Effector memory CD4-positive, alpha-beta T cell (primary cell): ENCODE data around the gene ARFGAP1.

Source experiments
- DNase-seq, 3 donors: peaks; one replicate each; pipeline ENCODE4 v3.0.0-alpha.2; 2020
- H3K27ac ChIP-seq: 2 replicates; pipeline ENCODE4 v1.7.0; 2013; ENCODE audit warnings: mild to moderate bottlenecking, low read length, moderate library complexity; ENCODE audit not compliant: insufficient read depth, poor library complexity, severe bottlenecking
- H3K27me3 ChIP-seq: replicated peaks from 2 replicates; pipeline ENCODE4 v1.7.0; 2013; ENCODE audit warnings: mild to moderate bottlenecking, low read length; ENCODE audit not compliant: insufficient read depth, control insufficient read depth, poor library complexity, severe bottlenecking
- H3K36me3 ChIP-seq: 2 replicates; pipeline ENCODE4 v1.7.0; 2013; ENCODE audit warnings: mild to moderate bottlenecking, low read length, moderate library complexity; ENCODE audit not compliant: control insufficient read depth, insufficient read depth
- H3K4me1 ChIP-seq: 2 replicates; pipeline ENCODE4 v1.7.0; 2013; ENCODE audit warnings: low read length, mild to moderate bottlenecking; ENCODE audit not compliant: control insufficient read depth, insufficient read depth, poor library complexity, severe bottlenecking
- H3K4me3 ChIP-seq: 2 replicates; pipeline ENCODE4 v1.7.0; 2013; ENCODE audit warnings: low read length, low read depth, mild to moderate bottlenecking; ENCODE audit not compliant: insufficient read depth, poor library complexity, severe bottlenecking
- H3K9me3 ChIP-seq: 2 replicates; pipeline ENCODE4 v1.7.0; 2013; ENCODE audit warnings: mild to moderate bottlenecking, low read length, moderate library complexity; ENCODE audit not compliant: control insufficient read depth

ARFGAP1 gene

GRCh38 chr20:63312690-63313348, 40.2 kb downstream of the ARFGAP1 start:
- Histone ChIP-seq H3K4me1 (no peaks in the 10 kb centered on the region), H3K4me3 (no peak overlapping the region), H3K27me3 (no peaks in the 10 kb centered on the region), H3K27ac (no peak overlapping the region), H3K36me3 (no peaks in the 10 kb centered on the region), H3K9me3 (no peaks in the 10 kb centered on the region)
- DNase-seq: no peak

- Histone ChIP-seq H3K4me1 (no peaks in the 10 kb centered on the region), H3K27me3 (no peaks in the 10 kb centered on the region), H3K27ac (no peak overlapping the region), H3K4me3 (no peak overlapping the region), H3K36me3 (no peaks in the 10 kb centered on the region), H3K9me3 (no peaks in the 10 kb centered on the region)
- no peak for DNase-seq
Measured at GRCh38 chr20:63313349-63314014, 40.9 kb downstream of the ARFGAP1 start.

- Histone ChIP-seq H3K9me3 (no peaks in the 10 kb centered on the region), H3K4me3 (no peak overlapping the region), H3K4me1 (no peaks in the 10 kb centered on the region), H3K27me3 (no peaks in the 10 kb centered on the region), H3K36me3 (no peaks in the 10 kb centered on the region), H3K27ac (no peak overlapping the region)
- no peak for DNase-seq
Measured at GRCh38 chr20:63314015-63314471, 41.4 kb downstream of the ARFGAP1 start.

DNA sequence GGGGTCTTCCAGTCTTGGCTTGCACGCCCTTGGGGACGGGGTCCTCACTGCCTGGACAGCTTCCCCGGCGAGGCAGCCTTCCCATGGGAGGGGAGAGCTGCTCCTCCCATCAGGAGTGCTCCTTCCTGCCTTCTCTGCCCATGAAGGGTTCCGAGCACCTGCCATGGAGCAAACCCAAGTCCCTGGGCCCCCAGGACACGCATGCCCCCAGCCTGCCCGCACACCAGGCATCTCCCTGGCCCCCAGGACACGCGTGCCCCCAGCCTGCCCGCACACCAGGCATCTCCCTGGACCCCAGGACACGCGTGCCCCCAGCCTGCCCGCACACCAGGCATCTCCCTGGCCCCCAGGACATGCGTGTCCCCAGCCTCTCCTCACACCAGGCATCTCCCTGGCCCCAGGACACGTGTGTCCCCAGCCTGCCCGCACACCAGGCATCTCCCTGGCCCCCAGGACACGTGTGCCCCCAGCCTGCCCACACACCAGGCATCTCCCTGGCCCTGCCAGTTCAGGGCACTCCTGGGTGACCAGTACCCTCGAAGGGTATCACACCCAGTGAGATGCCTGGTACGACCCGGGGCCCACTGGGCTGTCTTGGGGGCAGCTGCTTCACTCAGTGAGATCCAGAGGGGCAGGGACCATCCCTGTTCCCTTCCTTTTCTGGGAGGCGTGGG, 42.1 kb downstream of the ARFGAP1 start:
- no peak overlapping the region for H3K27ac ChIP-seq
- no peaks in the 10 kb centered on the region for H3K27me3 ChIP-seq
- no peak for DNase-seq
- no peak overlapping the region for H3K4me3 ChIP-seq
- no peaks in the 10 kb centered on the region for H3K4me1 ChIP-seq
- H3K9me3 ChIP-seq: no peaks in the 10 kb centered on the region
- H3K36me3 ChIP-seq: no peaks in the 10 kb centered on the region

- Histone ChIP-seq H3K27ac (no peak overlapping the region), H3K9me3 (no peaks in the 10 kb centered on the region), H3K4me3 (no peak overlapping the region), H3K4me1 (no peaks in the 10 kb centered on the region), H3K36me3 (no peaks in the 10 kb centered on the region), H3K27me3 (no peaks in the 10 kb centered on the region)
- DNase-seq: no peak
Measured at GRCh38 chr20:63315240-63315689, 42.7 kb downstream of the ARFGAP1 start.

DNA sequence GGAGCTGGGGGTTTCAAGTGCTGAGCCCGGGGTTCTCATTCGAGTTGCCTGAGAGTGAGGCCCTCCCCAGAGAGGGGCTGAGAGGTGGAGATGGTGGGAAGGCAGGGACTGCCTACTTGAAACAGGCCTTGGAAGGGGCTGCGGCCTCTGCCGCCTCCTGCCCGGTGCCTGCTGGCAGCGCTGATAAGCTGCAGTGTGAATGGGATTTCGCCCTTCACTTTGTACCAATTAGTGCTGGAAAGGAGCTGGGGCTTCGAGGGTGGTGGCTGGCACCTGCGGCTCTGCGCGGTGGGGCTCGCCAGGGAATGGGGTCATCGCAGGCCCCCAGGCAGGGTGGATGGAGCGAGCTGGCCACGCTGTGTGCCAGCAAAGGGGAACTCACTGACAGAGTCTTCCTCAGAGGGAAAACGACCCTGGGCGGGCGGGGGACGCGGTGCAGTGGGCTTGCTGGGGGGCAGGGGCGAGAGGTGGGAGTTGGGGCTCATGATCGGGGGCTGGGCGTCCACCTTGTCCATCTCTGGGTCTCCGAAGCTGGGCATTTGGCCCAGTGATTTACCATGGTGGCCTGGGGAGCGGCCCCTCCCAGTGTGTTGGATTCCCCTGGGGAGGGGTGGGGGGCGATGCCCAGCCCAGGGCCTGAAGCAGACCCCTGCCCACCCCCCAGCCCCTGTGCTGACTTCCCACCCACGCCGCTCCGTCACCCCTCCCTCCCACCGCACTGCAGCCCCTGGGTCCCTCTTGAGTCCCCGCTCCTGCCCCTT, 43.3 kb downstream of the ARFGAP1 start:
- H3K27me3 ChIP-seq: no peaks in the 10 kb centered on the region
- H3K4me1 ChIP-seq: no peaks in the 10 kb centered on the region
- no peak overlapping the region for H3K4me3 ChIP-seq
- no peak for DNase-seq
- no peaks in the 10 kb centered on the region for H3K36me3 ChIP-seq
- H3K27ac ChIP-seq: no peak overlapping the region
- no peaks in the 10 kb centered on the region for H3K9me3 ChIP-seq

GRCh38 chr20:63316502-63316921, 43.9 kb downstream of the ARFGAP1 start:
- H3K4me3 ChIP-seq: no peak overlapping the region
- no peaks in the 10 kb centered on the region for H3K4me1 ChIP-seq
- DNase-seq: no peak
- H3K27me3 ChIP-seq: no peaks in the 10 kb centered on the region
- no peaks in the 10 kb centered on the region for H3K9me3 ChIP-seq
- H3K27ac ChIP-seq: no peak overlapping the region
- H3K36me3 ChIP-seq: no peaks in the 10 kb centered on the region

DNA sequence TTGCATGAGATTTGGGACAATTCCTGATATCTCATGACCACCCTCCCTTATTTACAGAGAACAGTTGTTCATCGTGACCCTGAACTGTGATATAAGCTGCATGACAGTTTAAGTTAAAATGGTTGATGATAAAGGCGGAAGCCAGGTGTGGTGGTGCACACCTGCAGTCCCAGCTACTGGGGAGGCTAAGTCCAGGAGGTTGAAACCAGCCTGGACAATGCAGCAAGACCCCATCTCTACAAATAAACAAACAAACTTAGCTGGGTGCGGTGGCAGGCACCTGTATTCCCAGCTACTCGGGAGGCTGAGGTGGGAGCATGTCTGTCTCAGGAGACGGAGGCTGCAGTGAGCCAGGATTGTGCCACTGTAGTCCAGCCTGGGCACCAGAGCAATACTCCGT, 44.4 kb downstream of the ARFGAP1 start:
- DNase-seq: no peak
- H3K4me3 ChIP-seq: no peak overlapping the region
- no peaks in the 10 kb centered on the region for H3K27me3 ChIP-seq

GRCh38 chr20:63317601-63318291, 45.1 kb downstream of the ARFGAP1 start:
- H3K9me3 ChIP-seq: no peaks in the 10 kb centered on the region
- no peaks in the 10 kb centered on the region for H3K27me3 ChIP-seq
- no peak overlapping the region for H3K4me3 ChIP-seq
- no peak overlapping the region for H3K27ac ChIP-seq
- no peak for DNase-seq
- H3K36me3 ChIP-seq: no peaks in the 10 kb centered on the region
- H3K4me1 ChIP-seq: no peaks in the 10 kb centered on the region

More for the DNA sequence above, 44.4 kb downstream of the ARFGAP1 start:
- Histone ChIP-seq H3K36me3 (no peaks in the 10 kb centered on the region), H3K27ac (no peak overlapping the region), H3K9me3 (no peaks in the 10 kb centered on the region), H3K4me1 (no peaks in the 10 kb centered on the region)
